GM19240 (cell line): ENCODE data around the gene TRPV6.

Source experiments
- DNase-seq: peaks from one replicate; pipeline ENCODE4 v3.0.0; 2011; ENCODE audit warnings: low spot score; ENCODE audit not compliant: insufficient read length

TRPV6 gene

GRCh38 chr7:142886866-142887265, 1.3 kb upstream of the TRPV6 start:
- no peak for DNase-seq

- DNase-seq, result no peak
Observed at GRCh38 chr7:142884286-142884640, 1.3 kb downstream of the TRPV6 start.

- DNase-seq, result no peak
Observed at GRCh38 chr7:142883571-142884285, 1.8 kb downstream of the TRPV6 start.

GRCh38 chr7:142883145-142883544, 2.4 kb downstream of the TRPV6 start:
- no peak for DNase-seq

- DNase-seq, result no peak
Observed at GRCh38 chr7:142882338-142882678, 3.2 kb downstream of the TRPV6 start.

GRCh38 chr7:142881586-142882337, 3.8 kb downstream of the TRPV6 start:
- DNase-seq, result no peak

GRCh38 chr7:142880876-142881505, 4.6 kb downstream of the TRPV6 start:
- peak; percentile 60 for DNase-seq

- DNase-seq, result no peak
Observed at GRCh38 chr7:142879060-142879459, 6.5 kb downstream of the TRPV6 start.

GRCh38 chr7:142878315-142878714, 7.2 kb downstream of the TRPV6 start:
- no peak for DNase-seq

GRCh38 chr7:142876991-142877910, 8.3 kb downstream of the TRPV6 start:
- no peak for DNase-seq

GRCh38 chr7:142876236-142876960, 9.1 kb downstream of the TRPV6 start:
- no peak for DNase-seq

- DNase-seq, result no peak
Observed at GRCh38 chr7:142875456-142875855, 10.1 kb downstream of the TRPV6 start.

GRCh38 chr7:142874837-142875236, 10.7 kb downstream of the TRPV6 start:
- no peak for DNase-seq

GRCh38 chr7:142874409-142874808, 11.1 kb downstream of the TRPV6 start:
- no peak for DNase-seq

GRCh38 chr7:142873871-142874270, 11.7 kb downstream of the TRPV6 start:
- no peak for DNase-seq

- DNase-seq, result peak; percentile 42
Observed at GRCh38 chr7:142873281-142873784, 12.2 kb downstream of the TRPV6 start.

- no peak for DNase-seq
Observed at GRCh38 chr7:142872106-142872675, 13.4 kb downstream of the TRPV6 start.

- no peak for DNase-seq
Observed at GRCh38 chr7:142871260-142872105, 14.1 kb downstream of the TRPV6 start.

- DNase-seq, result no peak
Observed at GRCh38 chr7:142870566-142871259, 14.8 kb downstream of the TRPV6 start.
